BLaER1 treated with 17β-estradiol and CSF1 and Interleukin-3, amounts not matched to agents 10 nM and 100 nM (cell line): Measurements from ENCODE around the gene WASHC4.
"Not testable (repeated sequence)": the region's sequence is repeated elsewhere in the genome, so short reads cannot be mapped to it uniquely, and the experiment has no call there.

ENCODE experiments used
- H3K27ac ChIP-seq, 11 experiments: shearing (Covaris generic); formaldehyde crosslinking; 2 replicates each; pipeline ENCODE4 v1.8.1; 2022
- H3K27me3 ChIP-seq, 11 experiments: shearing (Covaris generic); formaldehyde crosslinking; 2 replicates each; pipeline ENCODE4 v1.8.1; 2022
- H3K36me3 ChIP-seq, 11 experiments: shearing (Covaris generic); formaldehyde crosslinking; 2 replicates each; pipeline ENCODE4 v1.8.1; 2022
- H3K4me1 ChIP-seq, 10 experiments: shearing (Covaris generic); formaldehyde crosslinking; 2 replicates each; pipeline ENCODE4 v1.8.1; 2022
- H3K4me2 ChIP-seq, 11 experiments: shearing (Covaris generic); formaldehyde crosslinking; 2 replicates each; pipeline ENCODE4 v1.8.1; 2022
- H3K4me3 ChIP-seq, 10 experiments: shearing (Covaris generic); formaldehyde crosslinking; 2 replicates each; pipeline ENCODE4 v1.8.1; 2022
- H3K9ac ChIP-seq, 11 experiments: shearing (Covaris generic); formaldehyde crosslinking; 2 replicates each; pipeline ENCODE4 v1.8.1; 2022
- H3K9me3 ChIP-seq, 11 experiments: shearing (Covaris generic); formaldehyde crosslinking; replicated peaks in 1 of 11; 2 replicates each; pipeline ENCODE4 v1.8.1; 2022
- H4K20me1 ChIP-seq, 11 experiments: shearing (Covaris generic); formaldehyde crosslinking; 2 replicates each; pipeline ENCODE4 v1.8.1; 2022
- Cebpa-rat ChIP-seq, 11 experiments: shearing (Covaris generic); IDR thresholded peaks; 2 replicates each; pipeline ENCODE4 v1.8.1; 2022

The WASHC4 gene

DNA sequence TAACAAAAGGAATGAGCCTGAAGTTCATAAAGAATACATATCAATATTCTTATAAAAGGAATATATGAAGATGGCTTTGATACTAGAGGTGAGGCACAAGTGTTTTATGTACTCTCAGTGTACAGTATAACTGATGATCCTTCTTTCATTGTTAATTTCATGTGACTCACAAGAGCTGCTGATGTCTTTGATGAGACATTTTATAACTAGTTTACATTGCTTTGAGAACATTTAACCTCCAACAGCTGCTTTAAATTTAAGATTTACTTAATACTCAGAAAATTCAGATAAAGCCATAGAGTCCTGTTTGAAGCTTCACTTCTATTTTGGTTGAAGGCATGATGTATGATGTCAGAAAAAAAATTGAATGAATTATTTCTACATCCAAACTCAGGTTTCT lies 59.8 kb downstream of the WASHC4 start:
- H3K4me3 ChIP-seq, result no peak overlapping the region
- no peaks in the 10 kb centered on the region for H3K9me3 ChIP-seq
- no peak overlapping the region for H3K9ac ChIP-seq
- H3K27ac ChIP-seq, result no peak overlapping the region
- no peak for TF ChIP-seq Cebpa-rat (IDR thresholded peaks at IDR 0.05)
- no peak overlapping the region for H3K4me2 ChIP-seq
- no peaks in the 10 kb centered on the region for H3K4me1 ChIP-seq
- H4K20me1 ChIP-seq, result peaks cover 0 to 100% (median 27%) of the 10 kb centered on the region in 11 experiments; a peak in 16 of 22 replicates
- peaks cover 87 to 100% (median 99%) of the 10 kb centered on the region in 11 experiments for H3K36me3 ChIP-seq
- no peaks in the 10 kb centered on the region for H3K27me3 ChIP-seq

DNA sequence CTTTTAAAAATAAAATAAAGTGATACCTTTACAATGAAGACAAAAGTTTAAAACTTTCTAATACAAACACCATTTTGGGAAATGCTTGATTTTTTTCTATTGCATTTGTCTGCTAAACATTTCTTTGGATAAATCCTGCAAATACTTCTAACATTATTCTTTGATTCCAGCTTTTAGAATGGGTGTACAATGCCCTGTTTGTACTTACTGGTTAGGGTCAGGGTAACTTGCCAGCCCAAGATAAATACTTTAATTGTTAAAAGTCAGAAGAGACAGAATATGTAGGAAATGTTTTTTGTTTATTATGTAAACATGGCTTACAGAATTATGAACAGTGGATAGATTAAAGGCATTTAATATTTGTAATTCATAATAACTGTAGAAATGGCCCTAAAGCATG lies 60.5 kb downstream of the WASHC4 start:
- Histone ChIP-seq H3K36me3 (peaks cover 80 to 100% (median 97%) of the 10 kb centered on the region in 11 experiments), H3K9ac (no peak overlapping the region), H3K9me3 (no peaks in the 10 kb centered on the region), H3K4me1 (0 out of 20 replicates have a peak, but pooled peaks cover 0 to 2% (median 0%) of the 10 kb centered on the region in 10 experiments), H4K20me1 (peaks cover 0 to 100% (median 22%) of the 10 kb centered on the region in 11 experiments; a peak in 15 of 22 replicates), H3K27ac (no peak overlapping the region), H3K4me2 (no peak overlapping the region), H3K4me3 (no peak overlapping the region), H3K27me3 (no peaks in the 10 kb centered on the region)
- TF ChIP-seq Cebpa-rat (IDR thresholded peaks at IDR 0.05), result no peak

DNA sequence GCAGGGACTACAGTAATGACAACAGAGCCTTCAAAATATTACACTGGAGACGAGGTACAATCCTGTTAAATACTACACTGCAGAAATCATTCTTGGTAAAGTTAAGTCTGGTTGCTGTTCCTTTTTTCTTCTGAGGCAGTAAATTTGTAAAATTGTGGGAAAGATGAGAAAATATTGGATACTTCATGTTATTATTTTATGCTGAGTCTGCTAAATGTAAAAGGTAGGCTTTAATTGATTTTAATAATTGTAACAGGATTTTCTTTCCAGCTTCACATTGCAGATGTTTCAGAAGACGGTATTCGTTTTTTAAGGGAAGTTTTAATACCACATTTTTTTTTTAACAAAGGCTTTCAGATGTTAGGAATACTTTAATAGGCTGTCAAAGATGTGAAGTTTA lies 62.6 kb downstream of the WASHC4 start:
- no peak overlapping the region for H3K4me3 ChIP-seq
- H3K9me3 ChIP-seq, result no peaks in the 10 kb centered on the region
- H4K20me1 ChIP-seq, result peaks cover 0 to 99% (median 15%) of the 10 kb centered on the region in 11 experiments; a peak in 12 of 22 replicates
- TF ChIP-seq Cebpa-rat (IDR thresholded peaks at IDR 0.05), result no peak
- H3K9ac ChIP-seq, result no peak overlapping the region
- H3K36me3 ChIP-seq, result peaks cover 74 to 100% (median 94%) of the 10 kb centered on the region in 11 experiments
- H3K4me1 ChIP-seq, result 0 out of 20 replicates have a peak, but pooled peaks cover 0 to 8% (median 0%) of the 10 kb centered on the region in 10 experiments
- H3K27me3 ChIP-seq, result no peaks in the 10 kb centered on the region
- no peak overlapping the region for H3K4me2 ChIP-seq
- no peak overlapping the region for H3K27ac ChIP-seq

DNA sequence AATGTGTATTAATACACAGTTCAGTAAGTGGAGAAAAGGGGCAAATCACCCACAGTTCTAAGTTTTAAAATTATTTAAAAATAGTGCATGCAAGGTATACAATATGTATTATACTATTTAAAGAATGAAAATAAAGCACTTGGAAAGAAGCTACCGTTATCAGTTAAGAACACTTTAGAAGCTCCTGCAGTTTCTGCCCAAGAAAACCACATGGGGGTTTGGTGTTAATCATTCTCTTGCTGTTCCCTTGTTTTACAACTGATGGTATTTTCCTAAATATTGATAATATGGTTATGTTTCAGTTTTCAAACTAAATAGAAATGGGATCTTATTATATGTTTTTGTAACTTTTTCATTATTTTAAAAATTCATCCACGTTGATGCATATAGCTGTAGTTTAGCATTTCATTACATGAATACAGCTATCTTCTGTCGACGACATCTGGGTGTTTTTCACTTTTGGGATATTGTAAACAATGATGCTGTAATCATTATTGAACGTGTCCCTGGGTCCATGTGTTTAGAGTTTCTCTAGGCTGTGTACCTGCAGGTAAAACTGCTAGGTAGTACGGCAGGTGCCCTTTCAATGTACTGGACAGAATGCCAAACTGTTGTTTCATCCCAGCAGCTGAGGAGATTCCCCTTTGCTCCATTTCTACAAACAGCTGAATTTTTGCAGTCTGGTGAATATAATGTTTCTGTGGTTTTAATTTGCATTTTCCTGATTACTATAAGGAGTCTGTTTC lies 64.3 kb downstream of the WASHC4 start:
- TF ChIP-seq Cebpa-rat (IDR thresholded peaks at IDR 0.05), result no peak
- no peak overlapping the region for H3K27ac ChIP-seq

DNA sequence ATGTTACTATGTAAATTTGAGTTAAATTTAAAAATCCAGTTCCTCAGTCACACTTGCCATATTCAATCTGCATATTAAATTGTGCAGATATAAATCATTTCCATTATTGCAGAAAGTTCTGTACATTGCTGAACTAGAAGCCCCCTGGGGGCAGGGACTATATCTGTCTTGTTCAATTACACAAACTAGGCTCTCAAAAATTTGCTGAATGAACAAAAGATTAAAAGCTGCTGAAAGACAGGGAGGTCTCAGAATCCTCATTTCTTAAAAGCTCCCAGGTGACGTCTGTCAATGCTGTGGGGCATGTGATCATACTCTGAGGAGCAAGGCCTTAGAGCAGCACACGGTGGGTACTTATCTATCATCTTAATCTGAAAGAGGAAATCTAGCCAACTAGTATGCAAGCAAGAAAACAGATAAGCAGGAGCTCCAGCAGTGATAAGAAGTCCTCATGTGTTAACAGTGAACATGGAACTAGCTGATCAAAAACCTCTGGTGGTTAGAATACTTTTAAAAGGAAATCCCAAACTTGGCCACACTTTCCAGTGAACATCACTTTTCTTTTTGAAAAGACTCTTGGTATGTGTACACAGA lies 68.0 kb downstream of the WASHC4 start:
- H3K4me2 ChIP-seq, result no peak overlapping the region
- H3K27me3 ChIP-seq, result no peaks in the 10 kb centered on the region
- no peak overlapping the region for H3K27ac ChIP-seq
- peaks cover 0 to 82% (median 5%) of the 10 kb centered on the region in 11 experiments; a peak in 8 of 22 replicates for H4K20me1 ChIP-seq
- peaks cover 4 to 22% (median 20%) of the 10 kb centered on the region in 11 experiments; a peak in 14 of 22 replicates for H3K9me3 ChIP-seq
- peaks cover 64 to 99% (median 83%) of the 10 kb centered on the region in 11 experiments for H3K36me3 ChIP-seq
- 0 out of 20 replicates have a peak, but pooled peaks cover 0 to 8% (median 0%) of the 10 kb centered on the region in 10 experiments for H3K4me1 ChIP-seq
- no peak for TF ChIP-seq Cebpa-rat (IDR thresholded peaks at IDR 0.05)
- H3K4me3 ChIP-seq, result no peak overlapping the region
- no peak overlapping the region for H3K9ac ChIP-seq

More for the DNA sequence above, 64.3 kb downstream of the WASHC4 start:
- Histone ChIP-seq H3K9me3 (no peaks in the 10 kb centered on the region), H3K9ac (no peak overlapping the region), H3K4me2 (no peak overlapping the region), H3K4me3 (no peak overlapping the region), H4K20me1 (peaks cover 0 to 97% (median 5%) of the 10 kb centered on the region in 11 experiments; a peak in 8 of 22 replicates), H3K36me3 (peaks cover 78 to 100% (median 89%) of the 10 kb centered on the region in 11 experiments), H3K4me1 (0 out of 20 replicates have a peak, but pooled peaks cover 0 to 8% (median 0%) of the 10 kb centered on the region in 10 experiments), H3K27me3 (no peaks in the 10 kb centered on the region)

DNA sequence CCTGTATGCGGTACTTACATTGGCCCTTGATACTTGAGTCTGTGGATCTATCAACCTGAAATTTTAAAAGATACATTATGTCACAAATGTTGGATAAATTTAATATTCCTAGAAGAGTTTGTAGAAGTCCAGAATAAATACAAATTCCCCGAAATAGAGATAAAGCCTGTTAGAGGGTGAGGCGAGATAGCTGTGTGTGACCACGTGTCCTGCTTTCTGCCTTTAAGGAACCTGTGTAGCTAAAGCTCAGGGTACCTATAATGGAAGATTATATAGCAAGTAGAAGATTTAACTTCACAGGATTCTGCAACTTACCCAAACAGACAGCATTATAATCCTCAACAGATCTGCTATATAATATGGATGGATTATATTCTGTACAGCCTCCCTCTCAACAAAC lies 69.7 kb downstream of the WASHC4 start:
- Histone ChIP-seq H3K27me3 (no peaks in the 10 kb centered on the region), H3K4me1 (0 out of 20 replicates have a peak, but pooled peaks cover 0 to 8% (median 0%) of the 10 kb centered on the region in 10 experiments), H3K27ac (no peak overlapping the region), H3K4me3 (no peak overlapping the region), H3K4me2 (no peak overlapping the region), H3K9ac (no peak overlapping the region), H3K36me3 (peaks cover 58 to 91% (median 70%) of the 10 kb centered on the region in 11 experiments), H4K20me1 (peaks cover 0 to 76% (median 0%) of the 10 kb centered on the region in 11 experiments; a peak in 8 of 22 replicates), H3K9me3 (peaks cover 4 to 27% (median 21%) of the 10 kb centered on the region in 11 experiments; a peak in 15 of 22 replicates)
- TF ChIP-seq Cebpa-rat (IDR thresholded peaks at IDR 0.05), result no peak

DNA sequence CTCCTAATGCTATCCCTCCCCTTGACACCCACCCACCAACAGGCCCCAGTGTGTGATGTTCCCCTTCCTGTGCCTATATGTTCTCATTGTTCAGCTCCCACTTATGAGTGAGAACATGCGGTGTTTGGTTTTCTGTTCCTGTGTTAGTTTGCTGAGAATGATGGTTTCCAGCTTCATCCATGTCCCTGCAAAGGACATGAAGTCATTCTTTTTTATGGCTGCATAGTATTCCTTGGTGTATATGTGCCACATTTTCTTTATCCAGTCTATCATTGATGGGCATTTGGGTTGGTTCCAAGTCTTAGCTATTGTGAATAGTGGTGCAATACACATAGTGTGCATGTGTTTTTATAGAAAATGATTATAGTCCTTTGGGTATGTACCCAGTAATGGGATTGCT lies 71.6 kb downstream of the WASHC4 start:
- not testable (repeated sequence) for H3K4me2 ChIP-seq, H3K4me3 ChIP-seq, H3K27me3 ChIP-seq, H3K9ac ChIP-seq, H3K4me1 ChIP-seq, H3K27ac ChIP-seq
- peaks cover 60 to 91% (median 71%) of the 10 kb centered on the region in 11 experiments for H3K36me3 ChIP-seq
- peaks cover 4 to 38% (median 27%) of the 10 kb centered on the region in 11 experiments; a peak in 15 of 22 replicates for H3K9me3 ChIP-seq
- peaks cover 0 to 75% (median under 1%) of the 10 kb centered on the region in 11 experiments; a peak in 9 of 22 replicates for H4K20me1 ChIP-seq

DNA sequence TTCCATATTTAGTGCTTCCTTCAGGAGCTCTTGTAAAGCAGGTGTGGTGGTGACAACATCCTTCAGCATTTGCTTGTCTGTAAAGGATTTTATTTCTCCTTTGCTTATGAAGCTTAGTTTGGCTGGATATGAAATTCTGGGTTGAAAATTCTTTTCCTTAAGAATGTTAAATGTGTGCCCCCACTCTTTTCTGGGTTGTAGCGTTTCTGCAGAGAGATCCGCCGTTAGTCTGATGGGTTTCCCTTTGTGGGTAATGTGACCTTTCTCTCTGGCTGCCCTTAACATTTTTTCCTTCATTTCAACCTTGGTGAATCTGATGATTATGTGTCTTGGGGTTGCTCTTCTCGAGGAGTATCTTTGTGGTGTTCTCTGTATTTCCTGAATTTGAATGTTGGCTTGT lies 75.9 kb downstream of the WASHC4 start:
- H3K4me2 ChIP-seq, H3K9ac ChIP-seq, H3K4me3 ChIP-seq, H3K27ac ChIP-seq, H3K4me1 ChIP-seq, H3K27me3 ChIP-seq: not testable (repeated sequence)
- Histone ChIP-seq H4K20me1 (peaks cover 0 to 82% (median 16%) of the 10 kb centered on the region in 11 experiments; a peak in 10 of 22 replicates), H3K36me3 (peaks cover 63 to 90% (median 75%) of the 10 kb centered on the region in 11 experiments), H3K9me3 (peaks cover 4 to 42% (median 22%) of the 10 kb centered on the region in 11 experiments; a peak in 15 of 22 replicates)

DNA sequence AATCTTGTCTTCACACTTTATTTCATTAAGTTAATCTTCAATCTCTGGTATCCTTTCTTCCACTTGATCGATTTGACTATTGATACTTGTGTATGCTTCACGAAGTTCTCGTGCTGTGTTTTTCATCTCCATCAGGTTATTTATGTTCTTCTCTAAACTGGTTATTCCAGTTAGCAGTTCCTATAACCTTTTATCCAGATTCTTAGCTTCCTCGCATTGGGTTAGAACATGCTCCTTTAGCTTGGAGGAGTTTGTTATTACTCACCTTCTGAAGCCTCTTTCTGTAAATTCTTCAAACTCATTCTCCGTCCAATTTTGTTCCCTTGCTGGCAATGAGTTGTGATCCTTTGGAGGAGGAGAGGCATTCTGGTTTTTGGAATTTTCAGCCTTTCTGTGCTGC lies 76.4 kb downstream of the WASHC4 start:
- not testable (repeated sequence) for H3K4me1 ChIP-seq, H3K27ac ChIP-seq, H3K4me3 ChIP-seq, H3K4me2 ChIP-seq, H3K27me3 ChIP-seq, H3K9ac ChIP-seq
- peaks cover 4 to 37% (median 17%) of the 10 kb centered on the region in 11 experiments; a peak in 13 of 22 replicates for H3K9me3 ChIP-seq
- H3K36me3 ChIP-seq, result peaks cover 63 to 90% (median 75%) of the 10 kb centered on the region in 11 experiments
- peaks cover 0 to 85% (median 16%) of the 10 kb centered on the region in 11 experiments; a peak in 10 of 22 replicates for H4K20me1 ChIP-seq
